CD4-positive, alpha-beta T cell treated with Interleukin-21 for 1 hour (primary cell): ENCODE data around the gene AKT3.
"Not testable (repeated sequence)": the region's sequence is repeated elsewhere in the genome, so short reads cannot be mapped to it uniquely, and the experiment has no call there.

Experiments
- DNase-seq: peaks from one replicate; pipeline ENCODE4 v3.0.0-alpha.2; 2020

Gene AKT3

DNA sequence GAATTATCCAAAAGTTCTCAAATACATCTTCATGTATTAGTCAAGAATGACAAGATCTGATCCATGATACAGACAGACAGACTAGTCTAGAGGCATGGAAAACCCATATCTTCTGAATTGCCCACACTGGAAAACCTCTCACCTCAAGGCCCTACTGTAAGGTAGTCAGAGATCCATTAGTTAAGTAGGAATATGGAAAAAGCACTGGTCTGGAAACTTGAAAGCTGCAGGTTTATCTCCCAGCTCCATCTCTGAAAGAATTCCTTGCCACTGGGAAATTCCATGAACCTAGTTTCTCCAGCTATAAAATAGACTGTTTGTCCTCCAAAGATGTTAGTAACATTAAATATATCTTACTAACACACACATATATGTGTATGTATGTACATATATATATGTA is 169.2 kb downstream of the AKT3 start:
- DNase-seq = no peak

DNA sequence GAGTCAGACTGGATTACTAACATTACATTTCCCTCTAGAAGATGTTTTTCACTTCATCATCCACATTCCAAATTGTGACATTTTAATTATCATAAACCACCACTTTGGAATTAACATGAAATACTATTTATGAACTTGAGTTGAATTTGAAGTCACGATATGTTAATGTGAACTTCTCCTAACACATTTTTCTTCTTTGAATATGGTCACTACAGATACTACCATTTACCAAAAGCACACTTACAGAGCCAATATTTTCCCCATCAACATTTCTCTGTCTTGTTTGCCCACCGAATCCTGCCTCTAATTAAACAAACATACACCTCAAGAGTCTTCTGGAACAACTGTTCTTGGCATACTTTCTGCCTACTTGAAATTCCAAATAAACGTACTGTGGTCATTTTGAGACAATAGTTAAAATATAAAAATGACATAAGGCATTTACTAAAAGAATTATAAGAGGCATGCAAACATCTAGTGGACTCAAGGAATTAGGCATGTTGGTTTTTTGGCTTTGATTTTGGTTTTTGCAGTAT is 177.4 kb downstream of the AKT3 start:
- no peak for DNase-seq

DNA sequence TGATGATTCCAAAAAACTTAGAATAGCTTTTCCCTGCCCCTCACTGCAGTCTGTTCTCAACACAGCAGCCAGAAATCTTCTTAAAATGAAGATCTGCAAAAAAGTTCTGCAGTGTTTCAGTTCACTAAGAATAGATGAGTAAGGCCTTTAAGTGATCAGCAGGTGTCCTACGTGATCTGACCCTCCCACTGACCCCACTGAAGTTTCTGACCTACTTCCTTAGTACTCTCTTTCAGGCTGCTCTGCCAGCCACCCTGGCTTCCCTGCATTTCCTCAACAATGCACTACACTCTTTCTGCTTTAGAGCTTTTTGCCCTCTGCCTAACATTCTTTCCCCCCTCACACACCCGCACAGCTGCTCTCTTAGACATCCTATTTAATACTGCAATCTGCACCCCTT is 182.5 kb downstream of the AKT3 start:
- no peak for DNase-seq

DNA sequence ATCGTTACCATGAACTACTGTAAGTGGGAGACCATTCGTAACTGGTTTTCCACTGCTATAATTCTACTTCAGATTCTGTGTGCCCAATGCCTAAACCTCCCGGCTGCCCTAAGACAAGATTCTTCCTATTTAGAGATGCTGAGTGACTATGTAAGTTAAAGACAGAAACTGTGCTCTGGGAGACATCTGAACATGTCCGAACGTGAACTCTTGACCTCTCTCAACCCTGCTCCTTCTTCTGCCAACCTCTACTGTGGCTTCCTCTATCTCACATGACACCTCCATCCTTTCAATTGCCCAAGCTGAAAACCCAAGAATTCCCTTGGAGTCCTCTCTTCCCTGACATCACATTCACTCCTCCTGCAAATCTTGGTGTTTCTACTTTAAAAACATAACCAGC is 182.9 kb downstream of the AKT3 start:
- DNase-seq = no peak

DNA sequence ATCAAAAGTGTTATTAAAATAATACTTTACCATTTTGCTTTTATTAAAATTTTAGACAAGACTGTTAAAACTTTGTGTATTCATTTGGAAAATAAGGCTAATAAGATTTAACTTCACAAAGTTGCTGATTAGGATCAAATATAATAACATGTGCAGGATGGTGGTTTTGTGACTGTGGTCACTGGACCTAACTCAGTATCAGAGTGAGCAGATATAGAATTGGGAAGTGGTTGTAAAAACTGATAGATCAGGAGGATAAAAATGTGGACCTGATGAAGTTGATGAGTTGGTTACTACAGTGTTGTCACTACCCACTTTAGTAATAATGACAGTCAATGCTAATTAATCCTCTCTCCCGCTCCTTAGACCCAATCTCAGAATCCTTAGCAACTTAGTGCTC is 186.4 kb downstream of the AKT3 start:
- no peak for DNase-seq

DNA sequence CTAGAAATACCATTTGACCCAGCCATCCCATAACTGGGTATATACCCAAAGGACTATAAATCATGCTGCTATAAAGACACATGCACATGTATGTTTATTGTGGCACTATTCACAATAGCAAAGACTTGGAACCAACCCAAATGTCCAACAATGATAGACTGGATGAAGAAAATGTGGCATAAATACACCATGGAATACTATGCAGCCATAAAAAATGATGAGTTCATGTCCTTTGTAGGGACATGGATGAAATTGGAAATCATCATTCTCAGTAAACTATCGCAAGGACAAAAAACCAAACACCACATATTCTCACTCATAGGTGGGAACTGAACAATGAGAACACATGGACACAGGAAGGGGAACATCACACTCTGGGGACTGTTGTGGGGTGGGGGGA is 187.9 kb downstream of the AKT3 start:
- DNase-seq = not testable (repeated sequence)

DNA sequence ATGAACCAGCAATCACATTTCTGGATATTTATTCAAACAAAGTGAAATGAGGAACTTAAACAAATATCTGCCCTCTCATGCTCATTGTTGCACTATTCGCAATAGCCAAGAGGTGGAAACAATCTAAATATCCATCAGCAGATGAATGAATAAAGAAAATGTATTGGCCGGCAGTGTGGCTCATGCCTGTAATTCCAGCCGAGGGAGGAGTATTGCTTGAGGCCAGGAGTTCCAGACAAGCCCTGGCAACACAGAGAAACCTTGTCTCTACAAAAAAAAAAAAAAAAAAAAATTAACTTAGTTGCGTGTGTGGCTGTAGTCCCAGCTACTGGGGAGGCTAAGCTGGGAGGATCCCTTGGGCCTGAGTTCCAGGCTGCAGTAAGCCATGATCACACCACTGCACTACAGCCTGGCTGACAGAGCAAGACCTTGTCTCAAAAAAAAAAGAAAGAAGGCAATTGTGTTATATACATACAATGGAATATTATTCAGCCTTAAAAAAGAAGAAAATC is 191.4 kb downstream of the AKT3 start:
- no peak for DNase-seq

DNA sequence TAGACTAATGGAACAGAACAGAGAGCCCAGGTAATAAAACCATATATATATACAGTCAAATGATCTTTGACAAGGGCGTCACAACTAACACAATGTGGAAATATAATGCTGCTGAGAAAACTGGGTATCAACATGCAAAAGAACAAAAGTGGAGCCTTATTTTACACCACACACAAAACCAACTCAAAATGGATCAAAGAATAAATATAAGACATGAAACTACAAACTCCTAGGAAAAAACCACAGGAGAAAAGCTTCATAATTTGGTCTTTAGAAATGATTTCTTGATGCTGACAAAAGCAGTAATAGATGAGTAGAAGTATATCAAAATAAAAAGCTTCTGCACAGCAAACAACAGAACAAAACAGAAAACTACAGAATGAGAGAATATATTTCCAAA is 192.2 kb downstream of the AKT3 start:
- DNase-seq = no peak

DNA sequence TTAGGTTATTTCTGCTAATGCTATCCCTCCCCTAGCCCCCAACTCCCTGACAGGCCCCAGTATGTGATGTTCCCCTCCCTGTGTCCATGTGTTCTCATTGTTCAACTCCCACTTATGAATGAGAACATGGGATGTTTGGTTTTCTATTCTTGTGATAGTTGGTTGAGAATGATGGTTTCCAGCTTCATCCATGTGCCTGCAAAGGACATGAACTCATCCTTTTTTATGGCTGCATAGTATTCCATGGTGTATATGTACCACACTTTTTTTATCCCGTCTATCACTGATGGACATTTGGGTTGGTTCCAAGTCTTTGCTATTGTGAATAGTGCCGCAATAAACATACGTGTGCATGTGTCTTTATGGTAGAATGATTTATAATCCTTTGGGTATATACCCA is 200.5 kb downstream of the AKT3 start:
- not testable (repeated sequence) for DNase-seq

DNA sequence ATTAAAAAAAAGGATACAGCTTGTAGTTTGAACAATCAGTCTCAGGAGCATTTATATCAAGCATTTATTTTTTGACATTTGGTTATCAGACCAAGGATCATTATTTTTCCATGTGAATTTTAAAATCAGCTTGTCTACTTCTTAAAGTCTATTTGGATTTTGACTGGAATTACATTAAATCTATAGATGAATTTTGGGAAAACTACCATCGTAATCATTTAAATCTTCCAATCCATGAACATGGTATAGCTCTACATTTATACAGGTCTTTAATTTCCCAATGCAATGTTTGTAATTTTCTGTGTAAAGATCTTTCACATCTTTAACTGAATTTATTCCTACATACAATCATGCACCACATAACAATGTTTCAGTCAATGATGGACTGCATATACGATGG is 203.2 kb downstream of the AKT3 start:
- DNase-seq = no peak

DNA sequence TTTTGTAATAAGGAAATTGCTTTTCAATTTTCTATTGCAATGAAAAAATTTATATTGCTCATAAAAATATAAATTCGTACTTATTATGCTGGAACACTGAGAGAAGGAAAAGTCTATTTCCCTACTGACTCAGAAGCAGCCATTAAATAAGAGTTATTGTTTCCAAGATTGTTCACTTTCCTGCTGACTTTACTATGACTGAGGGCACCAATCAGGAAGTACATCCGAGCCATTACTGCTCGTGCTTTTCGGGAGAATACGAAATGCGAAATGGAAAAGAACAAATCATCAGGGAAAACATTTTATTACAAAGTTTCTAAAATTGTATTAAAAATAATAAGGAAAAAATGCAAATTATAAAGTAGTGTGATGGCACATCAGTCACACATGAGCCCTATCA is 204.8 kb downstream of the AKT3 start:
- DNase-seq = no peak

DNA sequence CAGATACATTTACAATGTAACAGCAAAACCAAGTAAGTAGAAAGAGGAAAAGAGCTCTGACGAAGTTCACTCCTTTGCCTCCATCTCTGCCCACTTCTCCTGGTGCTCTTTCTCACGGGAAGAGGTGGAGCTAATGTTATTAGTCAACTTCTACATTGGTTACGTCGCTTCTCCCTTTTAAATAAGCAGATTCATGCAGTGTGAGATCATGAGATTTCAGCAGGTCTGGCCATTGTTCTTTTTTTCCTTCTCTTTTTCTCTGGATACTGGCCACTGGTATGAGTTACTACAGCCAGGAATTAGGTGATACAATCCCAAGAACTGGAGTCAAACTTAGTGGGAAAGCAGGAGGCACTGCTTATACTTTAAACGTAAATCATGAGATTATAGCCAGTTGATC is 207.1 kb downstream of the AKT3 start:
- DNase-seq = no peak

DNA sequence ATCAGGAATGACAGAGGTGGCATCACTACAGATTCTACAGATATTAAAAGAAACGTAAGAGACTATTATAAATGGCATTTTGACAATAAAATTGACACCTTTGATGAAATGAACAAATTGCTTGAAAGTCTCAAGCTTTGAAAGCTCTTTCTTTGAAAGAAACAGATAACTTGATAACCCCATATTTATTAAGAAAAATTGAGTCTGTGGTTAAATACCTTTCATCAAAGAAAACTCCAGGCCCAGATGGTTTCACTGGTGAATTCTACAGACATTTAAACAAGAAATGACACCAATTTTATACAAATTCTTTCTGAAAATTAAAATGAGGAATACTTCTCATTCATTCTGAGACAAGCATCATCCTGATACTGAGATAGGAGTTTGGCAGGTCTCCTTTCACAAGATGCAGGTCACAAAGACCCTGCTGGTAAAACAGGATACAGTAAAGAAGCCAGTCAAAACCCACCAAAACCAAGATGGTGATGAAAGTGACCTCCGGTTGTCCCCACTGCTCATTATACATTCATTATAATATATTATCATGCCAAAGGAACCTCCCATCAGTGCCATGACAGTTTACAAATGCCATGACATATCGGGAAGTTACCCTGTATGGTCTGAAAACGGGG is 210.9 kb downstream of the AKT3 start:
- no peak for DNase-seq

DNA sequence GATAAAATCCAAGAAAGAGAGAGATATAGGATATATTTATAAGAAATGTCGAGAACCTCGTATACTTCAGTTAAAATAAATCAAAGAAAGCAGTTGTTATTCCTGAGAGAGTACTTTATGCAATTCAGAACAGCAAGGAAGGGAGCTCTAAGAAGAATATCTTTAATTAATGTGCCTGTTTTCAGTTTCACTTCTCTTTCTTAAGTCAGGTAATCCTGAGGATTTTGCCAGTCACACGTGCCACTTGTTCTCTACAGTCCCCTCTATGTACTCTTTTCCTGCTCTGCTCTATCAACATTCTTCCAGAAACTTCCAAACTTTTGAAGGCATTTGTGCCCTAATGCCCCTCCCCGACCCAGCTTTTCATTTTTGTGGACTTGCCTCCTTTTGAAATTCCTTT is 211.9 kb downstream of the AKT3 start:
- DNase-seq = no peak

DNA sequence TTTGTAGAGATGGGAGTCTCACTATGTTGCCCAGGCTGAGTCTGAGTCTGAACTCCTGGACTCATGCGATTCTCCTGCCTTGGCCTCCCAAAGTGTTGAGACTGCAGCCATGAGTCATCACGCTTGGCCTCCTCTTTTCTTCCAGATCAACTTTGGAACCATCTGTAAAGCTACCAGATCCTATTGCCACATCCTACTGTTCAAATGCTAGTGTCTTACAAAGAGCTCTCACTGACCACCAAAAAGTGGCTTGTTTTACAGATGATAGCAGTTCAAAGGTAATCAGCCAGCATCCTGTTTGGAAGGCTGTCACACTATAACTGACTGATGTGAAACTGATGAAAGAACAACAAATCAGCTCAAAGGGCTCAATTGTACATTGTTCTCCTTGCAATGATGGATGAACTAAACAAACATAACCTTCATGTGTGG is 221.6 kb downstream of the AKT3 start:
- DNase-seq = no peak

DNA sequence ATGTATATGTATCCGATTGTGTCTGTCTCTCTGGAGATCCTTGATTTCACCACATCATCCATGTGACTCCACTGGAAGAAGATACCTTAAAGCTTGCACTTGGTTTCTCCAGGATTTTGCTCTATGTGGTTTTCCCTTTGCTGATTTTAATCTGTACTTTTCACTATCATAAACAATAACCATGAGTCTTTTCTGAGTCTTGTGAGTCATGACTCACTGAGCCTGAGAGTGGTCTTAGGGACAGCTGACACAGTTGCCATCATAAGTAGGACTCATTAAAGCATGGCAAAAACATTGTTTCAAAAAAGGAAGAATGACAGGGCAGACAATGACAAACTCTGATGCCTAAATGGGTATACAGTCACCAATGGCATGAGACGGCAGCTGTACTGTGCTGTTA is 226.2 kb downstream of the AKT3 start:
- no peak for DNase-seq

DNA sequence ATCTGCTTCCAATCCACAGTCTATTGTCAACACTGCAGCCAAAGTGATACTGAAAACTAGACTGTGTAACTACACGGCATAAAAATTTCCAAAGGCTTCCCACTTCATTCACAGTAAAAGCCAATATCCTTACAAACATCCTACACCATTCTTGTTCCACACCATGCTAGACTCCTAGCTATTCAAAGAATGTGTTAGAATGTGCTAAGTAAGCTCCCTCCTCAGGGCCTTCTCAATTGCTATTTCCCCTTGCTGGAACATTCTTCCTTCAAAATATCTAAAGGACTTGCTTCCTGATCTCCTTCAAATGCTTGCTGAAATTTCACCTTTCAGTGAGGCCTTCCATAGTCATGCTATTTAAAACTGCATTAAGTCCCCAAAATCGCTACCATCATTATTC is 228.1 kb downstream of the AKT3 start:
- DNase-seq = no peak

DNA sequence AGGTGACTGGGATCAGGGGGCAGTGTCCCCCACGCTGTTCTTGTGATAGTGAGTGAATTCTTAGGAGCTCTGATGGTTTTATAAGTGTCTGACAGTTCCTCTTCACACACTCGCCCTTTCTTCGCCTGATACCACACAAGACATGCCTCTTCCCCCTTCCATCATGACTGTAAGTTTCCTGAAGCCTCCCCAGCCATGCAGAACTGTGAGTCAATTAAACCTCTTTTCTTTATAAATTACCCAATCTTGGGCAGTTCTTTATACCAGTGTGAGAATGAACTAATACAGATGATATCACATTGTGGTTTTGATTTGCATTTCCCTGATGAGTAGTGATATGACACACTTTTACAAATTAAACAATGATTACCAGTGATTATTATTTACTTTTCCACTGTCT is 229.9 kb downstream of the AKT3 start:
- DNase-seq = no peak

DNA sequence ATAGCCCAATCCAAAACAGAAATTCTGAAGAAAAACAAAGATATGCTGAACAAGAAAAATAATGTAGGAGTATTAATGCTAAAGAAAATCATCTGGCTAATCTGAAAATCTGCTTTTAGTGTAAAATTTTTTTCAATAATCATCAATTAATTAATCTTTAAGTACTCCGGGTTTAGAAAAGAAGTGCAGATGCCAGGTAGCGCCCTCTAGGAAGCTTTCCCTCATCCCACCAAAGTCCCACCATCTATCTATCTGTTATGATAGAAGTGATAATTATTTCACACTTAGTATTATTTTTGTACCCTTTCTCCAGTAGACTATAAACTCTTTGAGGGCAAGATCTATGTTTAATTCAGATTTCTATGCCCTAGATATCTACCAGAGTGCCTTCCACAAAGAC is 240.3 kb downstream of the AKT3 start:
- DNase-seq = no peak

DNA sequence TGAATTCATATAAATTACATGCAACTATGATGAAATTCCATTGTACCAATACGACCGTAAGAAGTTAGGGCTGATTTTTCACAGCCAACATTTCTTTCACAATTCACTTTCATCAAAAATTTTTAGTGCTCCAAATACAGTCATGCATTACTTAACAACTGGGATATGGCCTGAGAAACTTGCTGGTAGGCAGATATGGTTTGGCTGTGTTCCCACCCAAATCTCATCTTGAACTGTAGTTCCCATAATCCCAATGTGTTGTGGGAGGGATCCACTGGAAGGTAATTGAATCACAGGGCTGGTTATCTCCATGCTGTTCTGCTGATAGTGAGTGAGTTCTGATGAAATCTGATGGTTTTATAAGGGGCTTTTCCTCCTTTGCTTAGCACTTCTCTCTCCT is 244.4 kb downstream of the AKT3 start:
- DNase-seq = no peak

DNA sequence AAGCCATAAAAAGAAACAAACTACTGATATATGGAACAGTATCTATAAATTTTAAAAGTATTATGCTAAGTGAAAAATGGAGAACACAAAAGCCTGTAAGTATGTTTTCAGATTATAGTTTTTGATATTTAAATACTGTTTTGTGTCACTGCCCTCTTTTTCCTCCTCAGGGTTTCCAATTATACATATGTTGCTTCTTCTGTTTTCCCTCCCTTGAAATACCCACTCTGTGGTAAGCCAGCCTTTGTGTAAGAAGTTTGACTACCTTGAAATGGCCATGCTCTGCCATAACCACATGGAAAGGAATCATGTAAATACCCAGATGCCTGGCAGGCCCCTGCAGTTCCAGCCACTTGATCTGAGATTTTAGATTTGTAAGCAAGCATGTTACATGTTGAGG is 248.3 kb downstream of the AKT3 start:
- DNase-seq = no peak

DNA sequence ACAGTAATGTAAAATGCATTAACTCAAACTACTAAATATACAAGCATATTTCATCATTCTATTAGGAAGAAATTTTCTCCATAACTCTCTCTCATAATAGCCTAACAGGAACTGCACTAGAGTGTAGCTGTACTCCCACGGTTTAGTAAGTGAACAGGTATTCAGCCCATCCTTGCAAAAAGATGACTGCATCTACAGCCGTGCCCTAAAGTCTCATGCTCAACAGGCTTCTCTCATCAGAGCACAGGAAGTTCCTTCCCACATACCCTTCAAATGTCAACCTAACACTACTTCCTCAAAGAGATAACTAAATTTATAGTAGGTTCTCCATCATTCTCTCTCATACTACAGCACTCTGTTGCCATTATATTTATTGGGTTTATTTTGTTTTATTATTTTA is 251.6 kb downstream of the AKT3 start:
- peak; percentile 33 for DNase-seq

DNA sequence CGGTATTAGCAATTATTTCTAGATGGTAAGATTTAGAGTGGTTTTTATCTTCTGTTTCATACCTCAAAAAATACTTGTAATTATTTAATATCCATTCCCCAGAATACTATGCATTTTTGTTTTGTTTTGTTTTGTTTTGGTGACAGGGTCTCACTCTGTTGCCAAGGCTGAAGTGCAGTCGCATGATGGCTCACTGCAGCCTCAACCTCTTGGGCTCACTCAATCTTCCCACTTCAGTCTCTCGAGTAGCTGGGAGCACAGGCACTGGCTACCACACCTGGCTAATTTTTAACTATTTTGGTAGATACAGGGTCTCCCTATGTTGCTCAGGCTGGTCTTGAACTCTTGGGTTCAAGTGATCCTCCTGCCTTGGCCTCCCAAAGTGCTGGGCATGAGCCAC is 252.7 kb downstream of the AKT3 start:
- DNase-seq = peak; percentile 12

DNA sequence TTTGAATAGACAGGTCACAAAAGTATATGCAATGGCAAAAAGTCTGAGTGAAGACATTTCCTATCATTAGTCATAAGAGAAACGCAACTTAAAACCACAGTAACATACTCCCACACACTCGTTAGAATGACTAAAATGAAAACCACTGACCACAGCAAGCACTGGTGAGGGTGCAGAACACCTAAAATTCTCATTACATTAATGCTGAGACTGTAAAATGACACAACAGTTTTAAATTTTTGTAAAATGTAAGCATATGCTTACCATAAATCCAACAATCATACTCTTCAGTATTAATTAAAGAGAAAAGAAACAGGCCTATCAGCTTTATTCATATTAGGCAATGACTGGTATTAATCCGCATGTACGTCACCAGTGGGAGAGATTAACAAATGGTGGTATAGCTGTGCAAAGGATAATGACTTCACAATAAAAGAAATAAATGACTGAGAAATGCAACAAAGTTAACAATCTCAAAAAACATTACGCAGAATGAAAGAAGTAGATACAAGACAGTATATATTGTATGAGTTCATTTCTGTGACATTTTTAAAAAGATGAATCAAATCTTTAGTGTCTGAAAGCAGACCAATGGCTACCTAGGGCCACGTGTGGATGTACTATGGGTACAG is 253.5 kb downstream of the AKT3 start:
- peak; percentile 55 for DNase-seq
